NOMO-1 treated with dmso at 0.1 percent for 144 hours (cell line): ENCODE data around the gene MUC4.
"Not testable (repeated sequence)": the region's sequence is repeated elsewhere in the genome, so short reads cannot be mapped to it uniquely, and the experiment has no call there.

ENCODE experiments used
- DNase-seq: peaks from one replicate; lab custom pipeline; 2025; ENCODE audit not compliant: unreplicated experiment; lab: John Stamatoyannopoulos, UW

The MUC4 gene

GRCh38 chr3:195812366-195812765 is 637 bp upstream of the MUC4 start:
- no peak for DNase-seq

GRCh38 chr3:195810455-195810845 is 1.3 kb downstream of the MUC4 start:
- DNase-seq = no peak

- no peak for DNase-seq
Observed at GRCh38 chr3:195809796-195810454, 1.8 kb downstream of the MUC4 start.

GRCh38 chr3:195809291-195809785 is 2.4 kb downstream of the MUC4 start:
- no peak for DNase-seq

- DNase-seq = no peak
Observed at GRCh38 chr3:195808741-195809290, 2.9 kb downstream of the MUC4 start.

GRCh38 chr3:195807681-195808121 is 4.0 kb downstream of the MUC4 start:
- no peak for DNase-seq

GRCh38 chr3:195806916-195807231 is 4.9 kb downstream of the MUC4 start:
- no peak for DNase-seq

GRCh38 chr3:195806211-195806915 is 5.4 kb downstream of the MUC4 start:
- no peak for DNase-seq

- DNase-seq = not testable (repeated sequence)
Observed at GRCh38 chr3:195805588-195805987, 6.1 kb downstream of the MUC4 start.

GRCh38 chr3:195805181-195805580 is 6.5 kb downstream of the MUC4 start:
- no peak for DNase-seq

GRCh38 chr3:195803289-195803908 is 8.3 kb downstream of the MUC4 start:
- peak; percentile 44 for DNase-seq

GRCh38 chr3:195802795-195803194 is 8.9 kb downstream of the MUC4 start:
- DNase-seq = peak; percentile 73

- no peak for DNase-seq
Observed at GRCh38 chr3:195802261-195802701, 9.4 kb downstream of the MUC4 start.

GRCh38 chr3:195801251-195802183 is 10.2 kb downstream of the MUC4 start:
- DNase-seq = no peak

- peak; percentile 89 for DNase-seq
Observed at GRCh38 chr3:195800240-195800639, 11.5 kb downstream of the MUC4 start.

- DNase-seq = no peak
Observed at GRCh38 chr3:195796795-195797194, 14.9 kb downstream of the MUC4 start.

GRCh38 chr3:195794708-195795107 is 17.0 kb downstream of the MUC4 start:
- no peak for DNase-seq

GRCh38 chr3:195792621-195793020 is 19.1 kb downstream of the MUC4 start:
- DNase-seq = not testable (repeated sequence)

- no peak for DNase-seq
Observed at GRCh38 chr3:195790901-195791300, 20.8 kb downstream of the MUC4 start.

- DNase-seq = no peak
Observed at GRCh38 chr3:195788711-195789581, 22.8 kb downstream of the MUC4 start.
